Smooth muscle cell (in vitro differentiated cells): ENCODE data around the gene HHLA2. TPM values are rescaled to one million over a fixed set of nuclear protein-coding genes. Genes with fewer than 3 reads are reported as not detected.
"Not testable (repeated sequence)": the region's sequence is repeated elsewhere in the genome, so short reads cannot be mapped to it uniquely, and the experiment has no call there.

Experiments
- DNase-seq: peaks from one replicate; lab custom pipeline; 2025; ENCODE audit not compliant: unreplicated experiment; lab: John Stamatoyannopoulos, UW
- H2AFZ ChIP-seq: fragments of 200-600 bp; sonication (generic); 2 replicates; pipeline ENCODE4 v1.6.0; 2016; ENCODE audit warnings: antibody characterized with exemption, low read depth, mild to moderate bottlenecking
- H3F3A ChIP-seq: fragments of 200-600 bp; sonication (generic); 2 replicates; pipeline ENCODE4 v1.6.0; 2017; ENCODE audit warnings: antibody characterized with exemption, low read depth
- H3K27ac ChIP-seq: fragments of 200-600 bp; sonication (generic); 2 replicates; pipeline ENCODE4 v1.5.1; 2016; ENCODE audit warnings: low read depth, mild to moderate bottlenecking
- H3K27me3 ChIP-seq: fragments of 200-600 bp; sonication (generic); 2 replicates; pipeline ENCODE4 v1.6.1; 2016; ENCODE audit warnings: low read depth, mild to moderate bottlenecking
- H3K36me3 ChIP-seq: fragments of 200-600 bp; sonication (generic); 2 replicates; pipeline ENCODE4 v1.5.1; 2016; ENCODE audit warnings: low read depth
- H3K4me1 ChIP-seq: fragments of 200-600 bp; sonication (generic); 2 replicates; pipeline ENCODE4 v1.5.1; 2016; ENCODE audit warnings: low read depth
- H3K4me2 ChIP-seq: fragments of 200-600 bp; sonication (generic); 2 replicates; pipeline ENCODE4 v1.6.0; 2016; ENCODE audit warnings: mild to moderate bottlenecking
- H3K4me3 ChIP-seq: fragments of 200-600 bp; sonication (generic); 2 replicates; pipeline ENCODE4 v1.5.1; 2016; ENCODE audit warnings: mild to moderate bottlenecking
- H3K79me2 ChIP-seq: fragments of 200-600 bp; sonication (generic); 2 replicates; pipeline ENCODE4 v1.6.0; 2016; ENCODE audit warnings: low read depth, mild to moderate bottlenecking
- H3K9ac ChIP-seq: fragments of 200-600 bp; sonication (generic); 2 replicates; pipeline ENCODE4 v1.6.0; 2016; ENCODE audit warnings: low read depth
- H3K9me3 ChIP-seq: fragments of 200-600 bp; sonication (generic); replicated peaks from 2 replicates; pipeline ENCODE4 v1.5.1; 2016; ENCODE audit warnings: low read depth
- H4K20me1 ChIP-seq: fragments of 200-600 bp; sonication (generic); 2 replicates; pipeline ENCODE4 v1.6.0; 2016; ENCODE audit warnings: low read depth
- CTCF ChIP-seq: fragments of 200-600 bp; sonication (generic); IDR thresholded peaks from 2 replicates; pipeline ENCODE4 v1.5.1; 2017; ENCODE audit warnings: borderline replicate concordance, mild to moderate bottlenecking, antibody characterized with exemption; ENCODE audit not compliant: insufficient read depth, poor library complexity, severe bottlenecking
- WGBS: methylation state at CpG from one replicate; pipeline ENCODE4 v1.1.7; 2016; ENCODE audit warnings: low lambda C conversion rate; 5-methylcytosine and 5-hydroxymethylcytosine counted together
- polyA plus RNA-seq: library from polyadenylated mRNA; unstranded; fragments of >200 nt; fragmentation: Nextera tagmentation; extraction: Ambion mirVana; gene quantifications from 2 replicates; pipeline ENCODE4 v1.2.1, GENCODE V29; 2016
- total RNA-seq: library from RNA; depleted of rRNA; stranded (reverse); fragments of >200 nt; gene quantifications from 2 replicates; pipeline ENCODE4 v1.2.3, GENCODE V29; 2014

The HHLA2 gene
- total and polyA plus RNA-seq, 2 experiments from 2014 or later = not detected

- Histone ChIP-seq H3K27me3 (no peaks in the 10 kb centered on the region), H3K9me3 (no peaks in the 10 kb centered on the region), H3K4me1 (no peaks in the 10 kb centered on the region), H3K36me3 (no peaks in the 10 kb centered on the region), H3F3A (no peaks in the 10 kb centered on the region), H3K79me2 (no peaks in the 10 kb centered on the region), H3K4me2 (no peak overlapping the region), H3K9ac (no peak overlapping the region), H3K4me3 (no peak overlapping the region), H3K27ac (no peak overlapping the region), H2AFZ (no peak overlapping the region), H4K20me1 (no peaks in the 10 kb centered on the region)
- no peak for TF ChIP-seq CTCF
- 94% methylated on average over 1 of the region's 1 CpG for WGBS
- no peak for DNase-seq
These were observed 11.2 kb upstream of the HHLA2 start for GRCh38 chr3:108285176-108285575.

- no peak for DNase-seq
- Histone ChIP-seq H3K9me3 (no peaks in the 10 kb centered on the region), H3K27ac (no peak overlapping the region), H4K20me1 (no peaks in the 10 kb centered on the region), H3K4me3 (no peak overlapping the region), H3K36me3 (no peaks in the 10 kb centered on the region), H2AFZ (no peak overlapping the region), H3K27me3 (no peaks in the 10 kb centered on the region), H3K4me1 (no peaks in the 10 kb centered on the region), H3K4me2 (no peak overlapping the region), H3K9ac (no peak overlapping the region), H3F3A (no peaks in the 10 kb centered on the region), H3K79me2 (no peaks in the 10 kb centered on the region)
- no peak for TF ChIP-seq CTCF
- 38% methylated on average over 1 of the region's 1 CpG for WGBS
These were observed 9.2 kb upstream of the HHLA2 start for GRCh38 chr3:108287146-108287545.

- 95% methylated on average over 6 of the region's 6 CpGs for whole genome bisulfite sequencing
- not testable (repeated sequence) for DNase-seq, H2AFZ ChIP-seq, H3K9me3 ChIP-seq, H3K27ac ChIP-seq, H3K9ac ChIP-seq, H3K36me3 ChIP-seq, H3F3A ChIP-seq, H3K4me1 ChIP-seq, H3K4me3 ChIP-seq, H3K27me3 ChIP-seq, H3K79me2 ChIP-seq, H3K4me2 ChIP-seq, H4K20me1 ChIP-seq
These were observed 8.2 kb upstream of the HHLA2 start for GRCh38 chr3:108288193-108288592.

- Histone ChIP-seq H3K4me3 (no peak overlapping the region), H3K9ac (no peak overlapping the region), H3K36me3 (no peaks in the 10 kb centered on the region), H3K4me1 (no peaks in the 10 kb centered on the region), H2AFZ (no peak overlapping the region), H3K4me2 (no peak overlapping the region), H4K20me1 (no peaks in the 10 kb centered on the region), H3F3A (no peaks in the 10 kb centered on the region), H3K27ac (no peak overlapping the region), H3K79me2 (no peaks in the 10 kb centered on the region), H3K9me3 (no peaks in the 10 kb centered on the region), H3K27me3 (no peaks in the 10 kb centered on the region)
- no peak for TF ChIP-seq CTCF
- no peak for DNase-seq
- WGBS = 90% methylated on average over 2 of the region's 2 CpGs
These were observed 7.2 kb upstream of the HHLA2 start for GRCh38 chr3:108289159-108289558.
